CD4-positive, alpha-beta T cell treated with Interleukin-15 for 4 hours (primary cell): Measurements from ENCODE around the gene DMKN.
"Not testable (repeated sequence)": the region's sequence is repeated elsewhere in the genome, so short reads cannot be mapped to it uniquely, and the experiment has no call there.

Source experiments
- DNase-seq: peaks from one replicate; pipeline ENCODE4 v3.0.0-alpha.2; 2020; ENCODE audit warnings: low spot score

Gene DMKN

DNA sequence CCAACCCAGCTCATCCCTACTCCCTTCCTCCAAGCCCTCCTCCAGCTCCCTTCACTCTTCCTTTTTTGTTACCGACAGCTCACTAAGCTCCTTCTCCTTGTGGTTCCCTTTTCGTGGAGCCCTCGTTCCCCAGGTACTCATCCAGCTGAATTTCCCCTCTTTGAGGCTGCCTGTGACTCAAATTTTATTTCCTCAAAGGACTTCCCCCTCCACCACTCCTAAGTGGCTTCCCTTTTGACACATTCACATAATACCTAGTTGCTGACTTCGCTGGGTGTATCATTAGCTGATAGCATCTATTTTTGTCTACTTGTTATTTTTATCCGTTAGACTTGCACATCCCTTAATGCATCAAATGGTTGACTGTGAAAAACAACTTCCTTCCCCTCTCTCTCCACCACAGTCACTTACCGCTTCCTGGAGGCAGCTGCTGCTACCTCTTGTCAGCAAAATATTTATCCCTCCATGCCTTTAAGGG lies 50.9 kb downstream of the DMKN start:
- peak; percentile 75 for DNase-seq

DNA sequence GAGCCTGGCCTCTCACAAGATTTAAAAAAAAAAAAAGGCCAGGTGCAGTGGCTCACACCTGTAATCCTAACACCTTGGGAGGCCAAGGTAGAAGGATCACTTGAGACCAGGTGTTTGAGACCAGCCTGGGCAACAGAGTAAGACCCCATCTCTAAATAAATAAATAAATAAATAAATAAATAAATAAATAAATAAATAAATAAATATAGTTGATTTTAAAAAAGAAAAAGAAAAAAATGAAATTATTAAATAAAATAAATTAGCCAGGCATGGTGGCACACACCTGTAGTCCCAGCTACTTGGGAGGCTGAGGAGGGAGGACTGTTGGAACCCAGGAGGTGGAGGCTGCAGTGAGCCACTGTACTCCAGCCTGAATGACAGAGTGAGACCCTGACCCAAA lies 51.7 kb downstream of the DMKN start:
- not testable (repeated sequence) for DNase-seq

DNA sequence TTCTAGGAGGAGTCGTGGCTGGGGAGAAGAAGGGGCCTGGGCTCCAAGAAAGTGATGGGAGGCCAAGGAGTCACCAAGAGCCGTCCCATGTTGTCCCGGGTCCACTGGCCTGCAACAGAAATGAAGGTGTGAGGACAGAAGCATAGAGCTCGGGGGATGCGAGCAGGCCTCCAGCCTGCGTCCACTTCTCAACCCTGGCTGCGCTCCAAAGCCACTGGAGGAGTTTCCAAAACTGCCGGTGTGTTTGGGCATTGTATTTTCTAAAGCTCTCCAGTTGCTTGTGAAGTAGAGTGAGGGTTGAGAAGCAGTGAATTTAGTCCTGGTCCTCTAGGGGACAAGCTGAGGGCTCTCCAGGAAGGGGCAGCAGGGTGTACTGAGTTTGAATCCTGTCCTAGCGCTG lies 52.4 kb downstream of the DMKN start:
- DNase-seq, result no peak

DNA sequence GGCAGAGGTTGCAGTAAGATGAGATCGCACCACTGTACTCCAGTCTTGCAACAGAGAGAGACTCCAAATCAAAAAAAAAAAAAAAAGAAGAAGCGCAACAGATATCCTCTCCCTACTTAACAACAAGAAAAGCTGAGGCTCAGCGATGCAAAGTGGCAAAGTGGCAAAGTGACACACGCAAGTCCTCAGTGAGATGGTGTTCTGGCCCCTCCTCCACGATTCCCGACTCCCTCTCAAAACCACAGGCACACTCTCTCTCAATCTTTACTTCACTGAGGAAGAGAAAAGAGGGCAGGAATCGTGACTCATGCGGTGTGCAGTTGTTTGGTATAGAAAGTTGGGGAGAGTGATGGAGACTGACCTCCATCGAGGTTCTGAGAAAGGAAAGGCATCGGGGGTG lies 52.8 kb downstream of the DMKN start:
- no peak for DNase-seq

DNA sequence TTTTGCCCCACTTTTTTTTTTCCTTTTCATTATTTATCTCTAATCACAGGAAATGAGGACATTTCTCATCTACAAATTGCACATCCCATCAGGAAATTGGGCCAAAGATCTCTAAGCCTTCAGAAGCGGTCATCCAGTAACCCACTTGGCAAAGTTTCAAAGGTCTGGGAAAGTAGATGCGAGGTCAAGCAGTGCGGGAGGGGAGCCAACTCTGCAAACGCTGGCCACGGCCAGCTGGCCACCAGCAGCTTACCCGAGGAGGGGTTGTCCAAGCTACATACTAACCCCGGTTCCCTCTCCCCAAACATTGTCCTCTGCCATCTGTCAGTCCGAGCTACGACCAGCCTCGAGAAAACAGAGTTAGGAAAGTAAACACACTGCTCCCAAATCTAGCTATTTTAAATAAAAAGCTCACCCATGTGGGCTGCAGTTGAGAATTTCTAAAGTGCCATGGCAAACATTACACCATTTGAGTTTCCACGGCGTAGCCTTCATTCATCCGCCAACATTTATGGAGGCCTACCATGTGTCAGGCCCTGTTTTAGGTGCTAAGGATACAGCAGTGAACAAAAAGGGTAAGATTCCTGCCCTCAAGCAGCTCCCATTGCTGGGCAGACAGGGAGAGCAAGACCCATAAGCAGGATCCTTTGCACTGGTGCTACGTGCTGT lies 53.9 kb downstream of the DMKN start:
- no peak for DNase-seq

DNA sequence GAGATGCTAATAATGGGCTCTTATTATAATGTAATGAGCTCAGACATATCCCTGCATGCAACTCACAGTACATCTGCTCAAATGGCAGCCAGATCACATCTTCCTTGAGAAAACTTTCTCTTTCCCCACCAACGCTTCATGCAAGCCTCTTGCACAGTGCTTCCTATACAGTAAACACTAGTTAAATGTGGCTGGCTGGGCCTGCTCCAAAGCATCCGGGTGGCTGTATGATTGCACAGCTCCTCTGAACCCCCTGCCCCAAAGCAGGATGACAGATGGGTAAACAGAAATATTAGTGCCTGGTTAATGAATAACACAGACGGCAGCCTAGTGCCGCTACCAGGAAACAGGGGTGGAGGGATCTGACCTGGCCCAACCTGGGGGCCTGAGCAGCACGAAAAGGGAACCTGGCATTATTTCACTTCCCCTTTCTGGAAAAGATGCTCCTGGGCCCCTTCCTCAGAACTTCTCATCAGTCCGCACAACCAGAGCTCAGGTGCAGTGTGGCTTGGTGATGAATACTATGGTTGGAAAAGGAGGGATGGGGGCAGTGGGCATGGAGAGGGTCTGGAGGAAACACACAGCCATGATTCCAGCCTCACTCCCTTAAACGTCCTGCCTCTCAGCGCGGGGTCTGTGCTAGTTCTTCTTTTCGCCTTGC lies 54.6 kb downstream of the DMKN start:
- DNase-seq, result no peak

DNA sequence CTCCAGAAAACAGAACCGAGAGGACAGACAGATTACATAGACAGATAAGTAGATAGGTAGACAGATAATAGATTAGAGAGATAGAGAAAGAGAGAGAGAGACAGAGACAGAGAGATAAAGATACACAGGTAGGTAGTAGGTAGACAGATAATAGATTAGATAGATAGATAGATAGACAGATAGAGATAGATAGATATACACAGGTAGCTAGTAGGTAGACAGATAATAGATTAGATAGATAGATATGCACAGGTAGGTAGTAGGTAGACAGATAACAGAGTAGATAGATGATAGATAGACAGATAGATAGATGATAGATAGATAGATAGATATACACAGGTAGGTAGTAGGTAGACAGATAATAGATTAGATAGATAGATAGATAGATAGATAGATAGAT lies 55.3 kb downstream of the DMKN start:
- DNase-seq, result no peak

DNA sequence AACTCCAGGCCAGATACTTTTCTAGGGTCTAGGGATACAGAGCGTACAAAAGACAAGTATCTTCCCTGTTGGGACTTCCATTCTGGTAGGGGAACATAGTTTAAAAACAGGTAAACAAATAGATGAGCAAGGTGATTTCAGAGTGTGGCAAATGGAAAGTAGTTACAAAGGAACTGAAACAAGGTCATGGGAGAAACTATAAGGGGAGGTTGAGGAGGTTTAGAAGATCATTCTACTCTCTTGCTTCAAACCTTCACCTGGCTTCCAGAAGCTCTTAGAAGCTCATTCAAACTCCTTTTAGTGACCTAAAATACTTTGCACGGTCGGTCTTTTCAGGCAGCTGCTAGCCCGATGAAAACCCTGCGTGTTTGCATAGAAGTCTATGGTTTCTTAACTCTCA lies 56.3 kb downstream of the DMKN start:
- no peak for DNase-seq

DNA sequence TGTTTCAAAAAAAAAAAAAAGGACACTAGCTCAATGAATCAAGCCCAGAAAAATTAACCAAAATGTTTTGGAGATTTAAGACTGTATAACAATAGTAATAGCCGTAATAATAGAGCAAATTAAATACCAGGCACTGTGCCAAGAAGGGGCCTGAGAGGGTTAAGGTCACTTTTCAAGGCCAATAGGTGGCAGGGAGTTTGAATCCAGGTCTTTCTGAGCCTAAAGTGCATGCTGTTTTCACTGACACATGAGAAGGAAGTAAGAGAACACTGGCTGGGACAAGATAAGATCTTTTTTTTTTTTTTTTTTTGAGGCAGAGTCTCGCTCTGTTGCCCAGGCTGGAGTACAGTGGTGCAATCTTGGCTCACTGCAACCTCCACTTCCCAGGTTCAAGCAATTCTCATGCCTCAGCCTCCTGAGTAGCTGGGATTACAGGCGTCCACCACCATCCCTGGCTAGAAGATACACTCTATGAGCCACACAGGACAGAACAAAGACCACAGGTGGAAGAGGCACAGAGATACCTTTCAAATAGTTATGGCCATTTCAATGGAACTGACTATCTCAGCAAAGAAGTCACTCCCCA lies 57.7 kb downstream of the DMKN start:
- DNase-seq, result no peak

DNA sequence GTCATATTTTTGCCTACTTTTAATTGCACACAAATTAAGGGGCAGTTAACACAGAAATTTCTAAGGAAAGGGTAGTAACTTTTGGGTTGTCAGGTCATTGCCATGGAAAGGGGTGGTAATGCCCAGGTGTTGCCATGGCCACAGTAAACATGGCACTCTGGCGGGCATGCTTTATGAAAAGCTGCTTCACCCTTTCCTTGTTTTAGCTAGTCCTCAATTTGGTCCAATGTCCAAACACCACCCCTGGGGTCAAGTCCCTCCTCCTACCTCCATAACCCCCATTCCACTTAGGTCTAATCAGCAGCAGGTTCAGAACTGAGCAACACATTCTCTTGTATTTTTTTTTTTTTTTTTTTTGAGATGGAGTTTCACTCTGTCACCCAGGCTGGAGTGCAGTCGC lies 58.8 kb downstream of the DMKN start:
- DNase-seq, result no peak

DNA sequence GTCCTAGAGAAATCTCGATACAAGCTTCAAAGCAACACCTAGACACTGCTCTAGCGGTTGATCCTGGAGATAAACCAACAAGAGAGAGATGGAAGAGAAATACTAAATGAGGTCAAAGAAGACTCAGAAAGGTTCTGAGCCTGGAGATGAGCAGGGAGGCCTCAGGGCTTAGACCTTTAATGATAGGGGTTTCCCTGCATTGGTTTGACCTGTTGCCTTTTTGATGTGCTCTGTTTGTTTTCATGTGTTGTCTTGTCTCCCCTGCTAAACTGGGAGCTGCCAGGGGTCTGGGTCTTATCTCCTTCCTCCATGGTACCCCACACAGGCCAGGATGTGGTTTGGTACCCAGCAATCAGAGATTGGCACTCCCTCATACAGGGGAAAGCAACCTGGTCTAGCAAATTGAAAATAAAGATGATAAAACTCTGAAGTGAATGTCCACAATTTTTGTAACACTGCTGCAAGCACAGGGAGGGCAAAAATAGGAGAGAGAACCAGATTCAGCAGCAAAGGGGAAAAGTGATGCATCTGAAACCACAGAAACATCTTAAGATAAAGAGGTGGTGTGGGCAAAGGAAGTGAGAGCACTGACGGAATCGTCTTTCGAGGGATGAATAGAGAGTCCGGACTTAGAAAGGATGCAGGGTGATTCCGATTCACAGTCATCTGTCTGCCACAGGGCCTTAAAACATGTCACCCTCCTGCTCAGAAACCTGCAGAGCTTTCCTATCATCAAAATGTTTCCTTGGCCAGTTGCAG lies 61.9 kb downstream of the DMKN start:
- DNase-seq, result peak; percentile 21

DNA sequence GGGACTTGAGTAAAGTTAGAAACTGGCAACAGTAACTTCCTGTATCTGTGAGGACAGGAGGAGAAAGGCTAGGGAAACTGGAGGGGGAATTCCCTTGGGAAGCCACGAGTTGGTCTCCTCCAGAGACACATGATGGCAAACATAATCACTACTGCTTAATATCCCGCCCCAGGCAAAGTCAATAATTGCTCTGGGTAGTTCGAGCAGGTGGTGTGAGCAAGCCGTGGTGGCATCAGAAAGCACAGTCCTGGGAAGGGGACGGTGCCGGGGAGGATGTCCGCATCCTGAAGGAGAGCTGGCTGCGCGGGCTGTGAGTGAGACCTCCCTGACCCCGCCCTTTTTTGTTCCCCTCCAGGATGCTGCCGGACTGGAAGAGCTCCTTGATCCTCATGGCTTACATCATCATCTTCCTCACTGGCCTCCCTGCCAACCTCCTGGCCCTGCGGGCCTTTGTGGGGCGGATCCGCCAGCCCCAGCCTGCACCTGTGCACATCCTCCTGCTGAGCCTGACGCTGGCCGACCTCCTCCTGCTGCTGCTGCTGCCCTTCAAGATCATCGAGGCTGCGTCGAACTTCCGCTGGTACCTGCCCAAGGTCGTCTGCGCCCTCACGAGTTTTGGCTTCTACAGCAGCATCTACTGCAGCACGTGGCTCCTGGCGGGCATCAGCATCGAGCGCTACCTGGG lies 63.9 kb downstream of the DMKN start:
- DNase-seq, result no peak

DNA sequence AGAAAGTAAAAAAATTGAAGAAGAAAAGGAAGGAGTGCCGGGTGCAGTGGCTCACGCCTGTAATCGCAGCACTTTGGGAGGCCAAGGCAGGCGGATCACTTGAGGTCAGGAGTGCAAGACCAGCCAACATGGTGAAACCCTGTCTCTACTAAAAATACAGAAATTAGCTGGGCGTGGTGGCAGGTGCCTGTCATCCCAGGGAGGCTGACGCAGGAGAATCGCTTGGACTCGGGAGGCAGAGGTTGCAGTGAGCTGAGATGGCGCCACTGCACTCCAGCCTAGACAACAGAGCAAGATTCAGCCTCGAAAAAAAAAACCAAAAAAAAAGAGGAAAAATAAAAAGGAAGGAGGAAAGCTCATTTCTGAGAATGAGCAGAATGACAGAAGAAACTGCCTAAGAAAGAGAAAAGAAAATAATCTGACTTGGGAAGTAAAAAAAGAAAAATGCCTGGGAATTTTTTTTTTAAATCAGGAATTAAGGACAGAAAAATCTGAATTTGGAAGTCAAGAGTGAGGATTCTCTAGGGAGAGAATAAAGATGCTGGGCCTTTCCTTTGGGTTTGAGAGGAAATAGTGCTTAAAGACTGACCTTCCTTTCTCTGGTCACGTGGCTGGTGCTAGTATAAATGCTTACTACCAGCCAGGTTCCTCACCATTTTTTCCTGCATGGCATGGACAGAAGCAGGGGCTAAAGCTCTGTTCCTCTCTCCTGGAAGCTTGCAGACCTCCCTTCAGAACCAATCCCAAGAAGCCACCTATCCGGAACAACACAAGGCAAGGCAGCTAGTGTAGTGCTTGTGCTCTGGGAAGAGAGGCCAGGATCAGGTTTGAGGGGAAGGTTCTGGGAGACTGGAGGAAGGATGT lies 65.6 kb downstream of the DMKN start, which contains the start of gene FFAR2:
Gene FFAR2, plus strand, starts transcription at position 652 of the 864 bp plus-strand sequence. CDS start 1,458 bp downstream, outside the sequence.
- no peak for DNase-seq
